ENCODE data around the gene SRMS.
"Not testable (repeated sequence)": the region's sequence is repeated elsewhere in the genome, so short reads cannot be mapped to it uniquely, and the experiment has no call there.

Gene SRMS

DNA sequence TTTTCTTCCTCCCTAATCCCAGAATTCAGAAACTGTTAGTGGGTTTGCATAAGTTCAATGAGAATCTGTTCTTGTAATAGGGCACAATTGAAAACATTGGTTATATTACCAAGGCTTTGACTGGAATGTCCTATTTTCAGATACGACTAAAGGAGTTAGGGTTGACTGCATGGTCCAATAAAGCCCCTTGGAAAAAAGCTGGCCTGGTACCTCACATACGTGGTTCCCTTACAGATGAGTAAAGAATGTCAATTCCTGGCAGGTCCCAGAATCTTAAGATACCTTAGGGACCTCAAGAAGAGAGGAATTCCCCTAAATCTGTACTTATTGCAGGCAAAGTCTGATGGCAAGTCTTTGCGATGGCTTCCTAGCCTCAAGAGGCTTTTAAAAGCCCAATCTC, 22.4 kb downstream of the SRMS start:
- in situ Hi-C loops (cut with MboI; ENCODE audit: low sequenced_read_pairs): no loop called here

GRCh38 chr20:63522981-63523611, 24.5 kb downstream of the SRMS start:
- in situ Hi-C loops (cut with MboI; ENCODE audit: low sequenced_read_pairs): no loop called here

GRCh38 chr20:63522091-63522868, 25.3 kb downstream of the SRMS start:
- in situ Hi-C loops (cut with MboI; ENCODE audit: low sequenced_read_pairs): no loop called here

- in situ Hi-C loops (cut with MboI; ENCODE audit: low sequenced_read_pairs): no loop called here
Observed at GRCh38 chr20:63521602-63522001, 25.9 kb downstream of the SRMS start.

DNA sequence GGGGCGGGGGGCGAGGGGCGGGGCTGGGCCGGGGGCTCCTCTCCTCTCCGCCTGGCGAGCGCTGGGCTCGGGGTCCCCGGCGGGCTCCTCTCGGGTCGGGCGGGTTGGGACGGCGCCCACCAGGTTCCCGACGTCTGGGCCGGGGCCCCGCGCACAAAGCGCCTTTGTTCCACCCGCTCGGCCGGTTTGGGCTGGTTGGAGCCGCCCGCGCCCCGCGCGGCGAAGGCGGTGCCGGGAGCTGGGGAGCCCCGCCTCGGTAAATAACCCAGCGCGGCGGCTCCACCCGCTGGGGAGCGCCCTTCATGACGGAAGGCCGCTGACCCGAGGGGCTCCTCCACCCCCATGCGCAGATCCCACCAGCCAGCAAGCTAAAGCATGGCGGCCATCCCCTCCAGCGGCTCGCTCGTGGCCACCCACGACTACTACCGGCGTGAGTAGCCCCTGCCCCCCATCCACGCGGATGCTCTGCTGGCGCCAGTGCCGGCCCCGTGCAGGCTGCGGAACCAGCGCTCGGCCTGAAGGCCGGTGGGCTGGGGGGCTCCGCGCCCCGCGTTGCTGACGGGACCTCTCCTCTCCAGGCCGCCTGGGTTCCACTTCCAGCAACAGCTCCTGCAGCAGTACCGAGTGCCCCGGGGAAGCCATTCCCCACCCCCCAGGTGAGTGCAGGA, 26.5 kb downstream of the SRMS start:
- in situ Hi-C loops (cut with MboI; ENCODE audit: low sequenced_read_pairs): no loop called here

DNA sequence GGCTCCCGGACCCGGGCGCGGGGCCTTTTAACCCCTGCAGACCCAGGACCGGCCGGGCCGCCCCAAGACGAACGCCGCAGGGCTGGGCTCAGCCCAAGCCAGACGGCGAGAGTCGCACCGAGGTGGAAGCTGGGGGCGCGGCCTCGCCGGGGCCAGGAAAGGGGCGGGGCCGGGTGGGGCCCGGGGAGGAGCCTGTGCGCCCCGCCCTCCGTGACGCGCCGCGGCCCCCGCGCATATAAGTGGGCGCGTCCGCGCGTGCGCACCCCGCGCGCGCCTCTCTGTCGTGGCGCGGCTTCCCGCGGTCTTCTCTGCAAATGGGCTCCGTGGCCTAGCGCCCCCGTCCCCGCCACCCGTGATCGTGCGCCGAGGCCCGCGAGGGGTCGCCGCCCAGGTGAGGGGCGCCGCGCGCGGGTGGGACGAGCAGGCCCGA, 27.0 kb downstream of the SRMS start, which contains the start of gene PPDPF:
Gene PPDPF, plus strand, starts transcription at position 262 of the 430 bp plus-strand sequence. CDS start 544 bp downstream, outside the sequence.
- in situ Hi-C loops (cut with MboI; ENCODE audit: low sequenced_read_pairs): no loop called here

DNA sequence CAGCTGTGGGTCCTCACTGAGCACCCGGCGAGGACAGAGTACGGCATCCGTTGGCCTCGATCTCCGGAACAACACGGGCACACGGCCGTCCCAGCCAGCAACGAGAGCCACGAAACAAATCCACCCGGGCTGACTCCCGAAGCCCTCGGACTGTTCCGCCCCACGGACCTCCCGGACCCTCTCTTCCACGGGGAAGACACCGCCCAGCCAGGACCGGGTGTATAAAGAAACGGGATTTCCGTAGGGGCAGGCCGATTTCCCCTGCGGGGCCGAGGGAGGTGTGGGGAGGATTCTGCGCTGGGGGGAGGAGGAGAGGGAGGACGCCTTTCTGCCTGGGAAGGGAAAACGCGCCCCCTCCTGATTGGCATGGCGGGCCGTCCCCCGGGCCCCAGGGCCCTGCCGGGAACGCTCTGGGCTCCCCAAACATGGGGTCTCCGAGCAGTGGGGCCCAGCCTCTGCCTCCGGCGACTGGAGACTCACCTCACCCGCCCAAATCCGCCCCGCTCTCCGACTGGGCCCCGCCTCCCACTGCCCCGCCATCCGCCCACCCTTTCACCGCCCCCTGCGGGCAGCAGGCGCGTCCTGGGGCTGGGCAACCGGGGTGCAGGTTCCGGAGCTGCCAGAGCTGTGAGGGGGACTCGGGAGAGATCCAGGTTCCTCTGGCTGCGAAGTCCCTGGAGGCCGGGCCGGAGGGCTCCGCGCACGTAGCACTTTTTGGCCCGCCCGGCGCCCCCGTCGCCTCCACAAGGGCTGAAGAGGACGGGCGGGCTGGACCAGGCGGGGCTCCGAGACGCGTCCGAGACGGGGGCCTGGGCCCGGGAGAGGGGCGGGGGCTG, 27.7 kb downstream of the SRMS start:
- in situ Hi-C loops (cut with MboI; ENCODE audit: low sequenced_read_pairs): no loop called here

GRCh38 chr20:63518946-63519667, 28.4 kb downstream of the SRMS start:
- in situ Hi-C loops (cut with MboI; ENCODE audit: low sequenced_read_pairs): no loop called here

GRCh38 chr20:63518351-63518861, 29.1 kb downstream of the SRMS start:
- in situ Hi-C loops (cut with MboI; ENCODE audit: low sequenced_read_pairs): no loop called here

- in situ Hi-C loops (cut with MboI; ENCODE audit: low sequenced_read_pairs): no loop called here
Observed at GRCh38 chr20:63517376-63518309, 29.9 kb downstream of the SRMS start.

DNA sequence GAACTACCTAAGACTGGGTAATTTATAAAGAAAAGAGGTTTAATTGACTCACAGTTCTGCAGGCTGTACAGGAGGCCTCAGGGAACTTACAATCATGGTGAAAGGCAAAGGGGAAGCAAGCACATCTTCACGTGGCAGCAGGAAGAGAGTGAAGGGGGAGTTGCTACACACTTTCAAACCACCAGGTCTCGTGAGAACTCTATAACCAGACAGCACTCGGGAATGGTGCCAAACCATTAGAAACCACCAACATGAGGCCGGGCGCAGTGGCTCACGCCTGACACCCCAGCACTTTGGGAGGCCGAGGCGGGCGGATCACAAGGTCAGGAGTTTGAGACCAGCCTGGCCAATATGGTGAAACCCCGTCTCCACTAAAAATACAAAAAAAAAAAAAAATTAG, 33.0 kb downstream of the SRMS start:
- in situ Hi-C loops (cut with MboI; ENCODE audit: low sequenced_read_pairs): not testable (repeated sequence)

- in situ Hi-C loops (cut with MboI; ENCODE audit: low sequenced_read_pairs): no loop called here
Observed at GRCh38 chr20:63513207-63513606, 34.3 kb downstream of the SRMS start.

- in situ Hi-C loops (cut with MboI; ENCODE audit: low sequenced_read_pairs): no loop called here
Observed at GRCh38 chr20:63509088-63509564, 38.4 kb downstream of the SRMS start.

GRCh38 chr20:63508072-63508768, 39.3 kb downstream of the SRMS start:
- in situ Hi-C loops (cut with MboI; ENCODE audit: low sequenced_read_pairs): no loop called here

DNA sequence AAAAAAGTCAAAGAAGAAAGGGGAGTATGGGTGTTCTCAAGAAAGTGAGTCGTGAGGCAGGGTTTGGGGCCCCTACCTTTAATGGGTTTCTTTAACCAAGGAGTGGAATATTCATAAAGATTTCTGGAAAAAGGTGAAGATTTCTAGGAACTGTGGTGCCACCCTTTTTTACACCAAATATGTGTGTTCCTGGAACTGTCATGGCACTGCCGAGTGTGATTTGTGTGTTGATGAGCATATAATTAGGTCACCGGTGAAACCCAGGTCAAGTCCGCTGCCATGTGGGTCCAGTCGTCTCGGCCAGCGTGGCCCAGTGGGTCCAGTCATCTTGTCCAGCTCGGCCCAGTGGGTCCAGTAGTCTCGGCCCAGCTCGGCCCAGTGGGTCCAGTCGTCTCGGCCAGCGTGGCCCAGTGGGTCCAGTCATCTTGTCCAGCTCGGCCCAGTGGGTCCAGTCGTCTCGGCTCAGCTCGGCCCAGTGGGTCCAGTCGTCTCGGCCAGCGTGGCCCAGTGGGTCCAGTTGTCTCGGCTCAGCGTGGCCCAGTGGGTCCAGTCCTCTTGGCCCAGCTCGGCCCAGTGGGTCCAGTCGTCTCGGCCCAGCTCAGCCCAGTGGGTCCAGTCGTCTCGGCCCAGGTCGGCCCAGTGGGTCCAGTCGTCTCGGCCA, 40.3 kb downstream of the SRMS start:
- in situ Hi-C loops (cut with MboI; ENCODE audit: low sequenced_read_pairs): no loop called here

DNA sequence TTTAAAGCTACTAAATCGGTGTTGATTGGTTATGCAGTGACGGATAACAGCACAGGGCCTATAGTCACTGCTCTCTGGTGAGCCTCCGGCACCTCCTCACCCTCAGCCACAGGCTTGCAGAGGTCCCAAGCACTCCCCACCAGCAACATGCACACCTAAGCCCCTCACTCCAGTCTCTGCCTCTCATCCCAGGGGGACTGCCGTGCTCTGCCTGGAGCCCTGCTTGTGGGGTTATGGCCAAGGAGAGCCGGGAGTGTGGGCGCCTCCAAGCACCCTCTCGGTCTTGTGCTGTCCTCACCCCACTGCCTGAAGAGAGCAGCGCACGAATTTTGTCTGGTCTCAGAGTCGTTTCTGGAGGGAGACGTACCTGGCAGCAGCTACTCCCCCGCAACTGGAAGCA, 41.8 kb downstream of the SRMS start:
- in situ Hi-C loops (cut with MboI; ENCODE audit: low sequenced_read_pairs): no loop called here

GRCh38 chr20:63505281-63505680, 42.3 kb downstream of the SRMS start:
- in situ Hi-C loops (cut with MboI; ENCODE audit: low sequenced_read_pairs): no loop called here

- in situ Hi-C loops (cut with MboI; ENCODE audit: low sequenced_read_pairs): no loop called here
Observed at GRCh38 chr20:63504642-63505041, 42.9 kb downstream of the SRMS start.

Measured in hTERT RPE-1 (cell line).